ENCODE data around the gene MARK3. TPM values are rescaled to one million over a fixed set of nuclear protein-coding genes. Genes with fewer than 3 reads are reported as not detected.

MARK3 gene
- total and polyA plus RNA-seq, 10 of the 15 experiments (the other 5 are each of a cell fraction or from before 2014, with no cell fraction given), result 10.7 to 75.1 (median 41.4) TPM

DNA sequence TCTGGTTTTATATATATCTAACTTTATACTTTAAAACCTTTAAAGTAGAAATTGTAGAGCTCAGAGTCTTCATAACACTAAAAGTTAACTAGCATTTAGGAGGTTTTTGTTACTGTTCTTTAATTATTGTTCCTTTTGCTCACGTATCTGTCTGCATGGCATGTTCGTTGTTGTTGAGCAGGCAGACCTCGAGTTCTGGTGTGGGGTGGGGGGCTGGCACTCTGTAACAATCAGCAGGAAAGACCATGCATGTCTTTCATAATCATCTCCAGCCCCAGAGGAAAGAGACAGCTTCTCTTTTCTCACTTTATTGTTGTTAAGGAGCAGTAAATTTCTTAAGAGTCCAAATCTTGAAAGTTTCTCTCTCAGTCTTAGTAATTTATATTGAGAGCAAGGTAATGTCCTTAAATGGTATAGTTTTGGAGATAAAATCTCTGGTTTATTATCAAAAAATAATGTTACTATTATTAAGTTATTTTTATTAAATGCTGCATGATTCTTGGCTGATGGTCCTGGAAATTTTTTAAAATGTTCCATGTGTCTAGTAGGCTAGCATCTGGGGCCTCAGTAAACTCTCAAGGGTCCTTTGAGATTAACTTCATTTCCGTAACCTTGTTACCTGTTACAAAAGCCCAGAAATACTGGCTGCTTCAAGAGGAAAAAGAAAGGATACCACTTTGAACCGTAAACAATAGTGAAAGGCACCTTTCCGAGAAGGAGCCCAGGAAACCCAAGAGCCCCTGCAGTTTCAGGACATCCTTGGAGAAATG lies 107.1 kb downstream of the MARK3 start:
- POLR2A ChIA-PET, result no interaction called here

DNA sequence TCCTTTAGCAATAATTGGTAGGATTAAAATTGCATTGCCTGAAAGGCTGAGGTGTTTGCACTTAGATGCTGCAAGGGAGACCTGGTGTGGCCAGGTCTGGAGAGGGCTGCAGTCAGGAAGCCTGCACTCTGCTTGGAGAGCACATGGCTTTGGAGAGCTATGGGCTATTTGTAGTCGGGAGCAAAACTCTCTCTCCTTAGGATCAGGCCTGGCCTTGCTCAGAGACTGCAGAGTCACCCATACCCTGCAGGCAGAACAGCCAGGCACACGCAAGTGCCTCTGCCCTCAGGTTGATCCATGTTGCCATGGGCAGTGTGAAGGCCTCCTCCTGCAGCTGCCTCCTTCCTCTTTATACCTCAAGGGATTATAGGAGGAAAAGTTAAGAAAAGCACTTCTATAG lies 110.6 kb downstream of the MARK3 start:
- H3K9ac ChIP-seq (ENCODE audit: control insufficient read depth, insufficient read depth, low read length), result no peak overlapping the region
- no peaks in the 10 kb centered on the region for H3K9me3 ChIP-seq (replicated peaks; ENCODE audit: control insufficient read depth, insufficient read depth, low read length)
- WGBS (ENCODE audit: insufficient coverage, insufficient replicate concordance, low lambda C conversion rate, missing lambda C conversion rate), result 64% methylated on average over 2 of the region's 2 CpGs
- no TSS peak for BruUV-seq (replicated peaks)
- no peak overlapping the region for H2AFZ ChIP-seq (ENCODE audit: control insufficient read depth, low read depth, low read length)
- RAD21 ChIA-PET (ENCODE audit: unreplicated experiment), result no interaction called here
- no peak overlapping the region for H3K4me3 ChIP-seq
- no peak overlapping the region for H3K27ac ChIP-seq (ENCODE audit: control insufficient read depth, insufficient read depth)
- CTCF ChIA-PET, result no interaction called here
- peaks cover 9 to 38% of the 10 kb centered on the region in 2 experiments for H3K36me3 ChIP-seq (ENCODE audit: control insufficient read depth in 2 of 2, insufficient read depth in 2 of 2, low read length in 1 of 2)
- no peak for ATAC-seq
- no peak overlapping the region for H3K4me2 ChIP-seq (ENCODE audit: control insufficient read depth, insufficient read depth)
- in situ Hi-C loops (cut with MboI) (no loop called here), intact Hi-C loops (cut with micrococcal nuclease; ENCODE audit: unreplicated experiment) (no loop called here)
- SMC1A ChIA-PET (ENCODE audit: uncharacterized antibody, unreplicated experiment), result no interaction called here
- no peak for DNase-seq (ENCODE audit: low read depth, low spot score)
- no peaks in the 10 kb centered on the region for H4K20me1 ChIP-seq (ENCODE audit: control insufficient read depth, insufficient read depth)
- POLR2A ChIA-PET, result no interaction called here
- no peaks in the 10 kb centered on the region for H3K27me3 ChIP-seq (replicated peaks in 1 of 2; ENCODE audit: control insufficient read depth in 2 of 2, insufficient read depth in 2 of 2, low read length in 1 of 2)
- no peaks in the 10 kb centered on the region for H3K79me2 ChIP-seq (ENCODE audit: control insufficient read depth, insufficient read depth, low read length)
- no peaks in the 10 kb centered on the region for H3K4me1 ChIP-seq (ENCODE audit: control insufficient read depth, insufficient read depth, low read length)
- no peak for FAIRE-seq
- TF ChIP-seq ASH2L (IDR thresholded peaks at IDR 0.05; ENCODE audit: borderline replicate concordance, low read depth) (no peak), MTA3 (IDR thresholded peaks at IDR 0.05; ENCODE audit: borderline replicate concordance, low read length) (no peak), EED (IDR thresholded peaks at IDR 0.05; ENCODE audit: low read depth) (no peak), ZNF384 (IDR thresholded peaks at IDR 0.05; ENCODE audit: borderline replicate concordance, low read depth, low read length) (no peak), SIN3A (IDR thresholded peaks at IDR 0.05; ENCODE audit: low read depth, low read length) (no peak), SREBF2 (IDR thresholded peaks at IDR 0.05; ENCODE audit: low read length) (no peak), ZNF24 (IDR thresholded peaks at IDR 0.05) (no peak), GATAD2B (conservative IDR thresholded peaks at IDR 0.05; ENCODE audit: low read depth) (no peak), CBFB (IDR thresholded peaks at IDR 0.05; ENCODE audit: low read depth) (no peak), ZNF274 (IDR thresholded peaks at IDR 0.05; ENCODE audit: insufficient read depth, insufficient read length) (no peak)
- TF ChIP-seq, protein P1, sequence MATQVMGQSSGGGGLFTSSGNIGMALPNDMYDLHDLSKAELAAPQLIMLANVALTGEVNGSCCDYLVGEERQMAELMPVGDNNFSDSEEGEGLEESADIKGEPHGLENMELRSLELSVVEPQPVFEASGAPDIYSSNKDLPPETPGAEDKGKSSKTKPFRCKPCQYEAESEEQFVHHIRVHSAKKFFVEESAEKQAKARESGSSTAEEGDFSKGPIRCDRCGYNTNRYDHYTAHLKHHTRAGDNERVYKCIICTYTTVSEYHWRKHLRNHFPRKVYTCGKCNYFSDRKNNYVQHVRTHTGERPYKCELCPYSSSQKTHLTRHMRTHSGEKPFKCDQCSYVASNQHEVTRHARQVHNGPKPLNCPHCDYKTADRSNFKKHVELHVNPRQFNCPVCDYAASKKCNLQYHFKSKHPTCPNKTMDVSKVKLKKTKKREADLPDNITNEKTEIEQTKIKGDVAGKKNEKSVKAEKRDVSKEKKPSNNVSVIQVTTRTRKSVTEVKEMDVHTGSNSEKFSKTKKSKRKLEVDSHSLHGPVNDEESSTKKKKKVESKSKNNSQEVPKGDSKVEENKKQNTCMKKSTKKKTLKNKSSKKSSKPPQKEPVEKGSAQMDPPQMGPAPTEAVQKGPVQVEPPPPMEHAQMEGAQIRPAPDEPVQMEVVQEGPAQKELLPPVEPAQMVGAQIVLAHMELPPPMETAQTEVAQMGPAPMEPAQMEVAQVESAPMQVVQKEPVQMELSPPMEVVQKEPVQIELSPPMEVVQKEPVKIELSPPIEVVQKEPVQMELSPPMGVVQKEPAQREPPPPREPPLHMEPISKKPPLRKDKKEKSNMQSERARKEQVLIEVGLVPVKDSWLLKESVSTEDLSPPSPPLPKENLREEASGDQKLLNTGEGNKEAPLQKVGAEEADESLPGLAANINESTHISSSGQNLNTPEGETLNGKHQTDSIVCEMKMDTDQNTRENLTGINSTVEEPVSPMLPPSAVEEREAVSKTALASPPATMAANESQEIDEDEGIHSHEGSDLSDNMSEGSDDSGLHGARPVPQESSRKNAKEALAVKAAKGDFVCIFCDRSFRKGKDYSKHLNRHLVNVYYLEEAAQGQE (IDR thresholded peaks at IDR 0.05; ENCODE audit: low read depth, low read length), result no peak

More for the DNA sequence above, 107.1 kb downstream of the MARK3 start:
- no peaks in the 10 kb centered on the region for H3K4me1 ChIP-seq (ENCODE audit: control insufficient read depth, insufficient read depth, low read length)
- intact Hi-C loops (cut with micrococcal nuclease; ENCODE audit: unreplicated experiment), result no loop called here
- ATAC-seq, result no peak
- H3K4me3 ChIP-seq, result no peak overlapping the region
- DNase-seq (ENCODE audit: low read depth, low spot score), result no peak
- H3K9ac ChIP-seq (ENCODE audit: control insufficient read depth, insufficient read depth, low read length), result no peak overlapping the region
- peaks cover 9 to 40% of the 10 kb centered on the region in 2 experiments for H3K36me3 ChIP-seq (ENCODE audit: control insufficient read depth in 2 of 2, insufficient read depth in 2 of 2, low read length in 1 of 2)
- ChIA-PET CTCF (no interaction called here), RAD21 (ENCODE audit: unreplicated experiment) (no interaction called here), SMC1A (ENCODE audit: uncharacterized antibody, unreplicated experiment) (no interaction called here)
- no peaks in the 10 kb centered on the region for H3K9me3 ChIP-seq (replicated peaks; ENCODE audit: control insufficient read depth, insufficient read depth, low read length)
- H4K20me1 ChIP-seq (ENCODE audit: control insufficient read depth, insufficient read depth), result no peaks in the 10 kb centered on the region
- FAIRE-seq, result no peak
- H3K27me3 ChIP-seq (replicated peaks in 1 of 2; ENCODE audit: control insufficient read depth in 2 of 2, insufficient read depth in 2 of 2, low read length in 1 of 2), result no peaks in the 10 kb centered on the region
- no peak overlapping the region for H2AFZ ChIP-seq (ENCODE audit: control insufficient read depth, low read depth, low read length)
- WGBS (ENCODE audit: insufficient coverage, insufficient replicate concordance, low lambda C conversion rate, missing lambda C conversion rate), result 72% methylated on average over 6 of the region's 6 CpGs
- in situ Hi-C loops (cut with MboI), result no loop called here
- TF ChIP-seq JUND (IDR thresholded peaks at IDR 0.05; ENCODE audit: low read depth, low read length), result no peak
- TF ChIP-seq, protein P2, sequence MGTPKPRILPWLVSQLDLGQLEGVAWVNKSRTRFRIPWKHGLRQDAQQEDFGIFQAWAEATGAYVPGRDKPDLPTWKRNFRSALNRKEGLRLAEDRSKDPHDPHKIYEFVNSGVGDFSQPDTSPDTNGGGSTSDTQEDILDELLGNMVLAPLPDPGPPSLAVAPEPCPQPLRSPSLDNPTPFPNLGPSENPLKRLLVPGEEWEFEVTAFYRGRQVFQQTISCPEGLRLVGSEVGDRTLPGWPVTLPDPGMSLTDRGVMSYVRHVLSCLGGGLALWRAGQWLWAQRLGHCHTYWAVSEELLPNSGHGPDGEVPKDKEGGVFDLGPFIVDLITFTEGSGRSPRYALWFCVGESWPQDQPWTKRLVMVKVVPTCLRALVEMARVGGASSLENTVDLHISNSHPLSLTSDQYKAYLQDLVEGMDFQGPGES (IDR thresholded peaks at IDR 0.05), result no peak
- no peak for TF ChIP-seq NR2C1 (IDR thresholded peaks at IDR 0.05)
- no peak for TF ChIP-seq RAD51 (IDR thresholded peaks at IDR 0.05)
- no peak for TF ChIP-seq MTA3 (IDR thresholded peaks at IDR 0.05; ENCODE audit: borderline replicate concordance, low read length)
- no peak for TF ChIP-seq ZNF207 (IDR thresholded peaks at IDR 0.05; ENCODE audit: borderline replicate concordance)
- no peaks in the 10 kb centered on the region for H3K79me2 ChIP-seq (ENCODE audit: control insufficient read depth, insufficient read depth, low read length)
- H3K4me2 ChIP-seq (ENCODE audit: control insufficient read depth, insufficient read depth), result no peak overlapping the region
- BruUV-seq (replicated peaks), result no TSS peak
- H3K27ac ChIP-seq (ENCODE audit: control insufficient read depth, insufficient read depth), result no peak overlapping the region

All from GM12878 (cell line).